Astrocyte of the cerebellum (primary cell): Measurements from ENCODE around the gene CHST9.
"Not testable (repeated sequence)": the region's sequence is repeated elsewhere in the genome, so short reads cannot be mapped to it uniquely, and the experiment has no call there.

Source experiments
- DNase-seq: peaks from one replicate; pipeline ENCODE4 v3.0.0-alpha.2; 2011; ENCODE audit warnings: low read depth
- H3K4me3 ChIP-seq: 2 replicates; pipeline ENCODE4 v1.5.1; 2011; ENCODE audit warnings: mild to moderate bottlenecking, low read depth, low read length, moderate library complexity
- in situ Hi-C: cut with HindIII; loops from 2 replicates; pipeline ENCODE4 v1.10.0; 2017; ENCODE audit warnings: low sequenced_read_pairs
- TF ChIP-seq, protein P1 (sequence below): IDR thresholded peaks from 2 replicates; pipeline ENCODE4 v1.5.1; 2012; ENCODE audit warnings: low read length, low read depth, moderate library complexity, mild to moderate bottlenecking; ENCODE audit errors: missing control alignments

The CHST9 gene

DNA sequence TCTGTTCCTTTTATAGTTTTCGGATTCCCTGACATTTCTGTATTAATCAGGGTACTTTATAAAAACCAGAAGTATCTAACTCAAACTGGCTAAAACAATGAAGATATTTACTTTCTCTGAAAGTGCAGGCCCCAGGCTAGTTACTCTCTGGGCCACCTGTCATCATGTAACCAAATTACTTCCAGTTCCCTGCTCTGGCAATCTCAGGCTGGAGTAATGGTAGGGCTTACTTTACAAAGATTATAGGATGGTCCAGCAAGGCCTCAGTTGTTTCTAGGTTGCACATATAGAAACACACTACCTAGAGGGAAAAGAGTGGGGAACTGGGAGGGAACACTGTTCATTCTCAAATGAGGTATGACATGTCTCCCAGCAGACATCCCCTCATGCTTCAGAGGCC, 74.8 kb downstream of the CHST9 start:
- in situ Hi-C loops = no loop called here
- no peak overlapping the region for H3K4me3 ChIP-seq
- TF ChIP-seq, protein P1, sequence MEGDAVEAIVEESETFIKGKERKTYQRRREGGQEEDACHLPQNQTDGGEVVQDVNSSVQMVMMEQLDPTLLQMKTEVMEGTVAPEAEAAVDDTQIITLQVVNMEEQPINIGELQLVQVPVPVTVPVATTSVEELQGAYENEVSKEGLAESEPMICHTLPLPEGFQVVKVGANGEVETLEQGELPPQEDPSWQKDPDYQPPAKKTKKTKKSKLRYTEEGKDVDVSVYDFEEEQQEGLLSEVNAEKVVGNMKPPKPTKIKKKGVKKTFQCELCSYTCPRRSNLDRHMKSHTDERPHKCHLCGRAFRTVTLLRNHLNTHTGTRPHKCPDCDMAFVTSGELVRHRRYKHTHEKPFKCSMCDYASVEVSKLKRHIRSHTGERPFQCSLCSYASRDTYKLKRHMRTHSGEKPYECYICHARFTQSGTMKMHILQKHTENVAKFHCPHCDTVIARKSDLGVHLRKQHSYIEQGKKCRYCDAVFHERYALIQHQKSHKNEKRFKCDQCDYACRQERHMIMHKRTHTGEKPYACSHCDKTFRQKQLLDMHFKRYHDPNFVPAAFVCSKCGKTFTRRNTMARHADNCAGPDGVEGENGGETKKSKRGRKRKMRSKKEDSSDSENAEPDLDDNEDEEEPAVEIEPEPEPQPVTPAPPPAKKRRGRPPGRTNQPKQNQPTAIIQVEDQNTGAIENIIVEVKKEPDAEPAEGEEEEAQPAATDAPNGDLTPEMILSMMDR = no peak
- no peak for DNase-seq

GRCh38 chr18:27109451-27109850, 75.7 kb downstream of the CHST9 start:
- DNase-seq = no peak
- in situ Hi-C loops = no loop called here
- TF ChIP-seq, protein P1 = no peak
- no peak overlapping the region for H3K4me3 ChIP-seq

DNA sequence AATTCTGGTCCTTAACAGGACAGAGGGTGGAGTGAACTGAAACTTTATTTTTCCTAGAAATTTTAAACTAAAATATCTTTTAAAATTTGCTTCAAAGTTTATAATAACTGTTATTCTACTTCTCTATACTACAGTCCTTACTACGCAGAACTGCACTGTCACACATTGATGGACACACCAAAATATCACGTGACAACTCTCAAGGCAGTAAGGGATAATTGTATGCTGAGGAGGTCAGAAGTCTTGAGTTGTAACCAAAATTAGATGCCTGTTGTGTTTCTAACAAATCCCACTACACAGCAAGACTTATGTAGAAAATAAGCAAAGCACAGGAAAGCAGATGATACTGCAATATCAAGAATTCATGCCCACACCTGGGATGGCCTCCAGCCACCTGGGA, 76.3 kb downstream of the CHST9 start:
- TF ChIP-seq, protein P1 = no peak
- no peak for DNase-seq
- in situ Hi-C loops = no loop called here
- H3K4me3 ChIP-seq = no peak overlapping the region

DNA sequence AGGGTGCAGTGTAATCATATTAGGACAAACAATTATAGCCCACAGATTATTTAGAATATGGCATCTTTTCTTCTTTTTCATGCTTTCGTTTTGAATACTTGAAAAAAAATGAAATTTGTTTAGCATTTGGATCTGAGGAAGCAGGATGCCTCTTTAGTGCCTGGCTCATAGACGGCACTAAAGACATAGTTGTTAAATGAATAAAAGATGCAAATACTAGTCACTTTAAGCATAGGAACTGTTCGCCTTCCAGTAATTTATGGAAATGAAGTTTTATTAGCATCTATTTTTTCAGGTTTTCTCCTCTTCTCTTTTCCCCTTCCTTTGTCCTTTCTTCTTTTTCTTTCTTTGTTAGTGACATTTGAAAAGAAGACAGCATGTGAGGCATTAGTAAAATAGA, 80.4 kb downstream of the CHST9 start:
- TF ChIP-seq, protein P1 = no peak
- in situ Hi-C loops = no loop called here
- DNase-seq = no peak
- H3K4me3 ChIP-seq = no peak overlapping the region

DNA sequence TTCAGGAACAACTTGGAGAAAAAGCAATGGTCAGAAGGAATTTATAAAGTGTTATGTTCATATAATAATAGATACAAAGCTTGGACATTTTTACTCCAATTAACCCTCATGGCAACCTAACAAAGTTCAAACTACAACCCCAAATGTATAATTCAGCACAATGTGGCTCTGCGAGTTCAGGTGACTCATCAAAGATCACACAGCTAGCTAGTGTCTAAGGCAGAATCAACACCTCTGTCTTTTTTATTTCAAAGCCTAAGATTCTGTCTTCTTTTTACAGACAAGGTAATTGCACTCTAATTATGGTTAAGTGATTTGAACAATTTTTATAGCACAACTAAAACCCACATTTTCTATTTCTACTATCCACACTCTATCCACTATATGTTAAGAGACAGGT, 90.5 kb downstream of the CHST9 start:
- in situ Hi-C loops = no loop called here
- no peak for DNase-seq
- no peak overlapping the region for H3K4me3 ChIP-seq
- TF ChIP-seq, protein P1 = no peak

- H3K4me3 ChIP-seq, in situ Hi-C loops, DNase-seq: not testable (repeated sequence)
Measured at GRCh38 chr18:27093290-27093689, 91.8 kb downstream of the CHST9 start.

DNA sequence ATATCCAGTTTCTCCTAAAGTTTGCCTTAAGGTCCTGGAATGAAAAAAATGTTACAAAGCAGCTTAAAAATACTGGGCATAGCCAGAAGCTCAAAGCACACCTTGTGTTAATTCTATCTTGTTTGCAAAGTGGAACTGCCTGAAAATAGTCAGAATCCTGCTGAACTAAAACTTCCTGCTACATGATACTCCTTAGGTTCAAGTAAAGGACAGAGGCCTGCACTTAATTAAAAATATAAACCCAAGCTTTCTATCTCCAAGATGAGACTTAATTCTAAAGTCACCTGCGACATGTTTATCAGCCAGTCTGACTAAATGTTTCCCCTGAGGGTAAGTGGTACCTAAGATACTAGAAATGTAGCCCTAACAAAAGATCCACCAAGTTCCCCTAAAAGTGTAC, 103.4 kb downstream of the CHST9 start:
- in situ Hi-C loops = no loop called here
- TF ChIP-seq, protein P1 = no peak
- DNase-seq = no peak
- no peak overlapping the region for H3K4me3 ChIP-seq
